Measurements from ENCODE around the gene ZSWIM6.

Gene ZSWIM6

GRCh38 chr5:61496446-61496845 is 164.4 kb downstream of the ZSWIM6 start:
- no peak for DNase-seq

- DNase-seq: no peak
Measured at GRCh38 chr5:61496860-61497259, 164.8 kb downstream of the ZSWIM6 start.

- DNase-seq: no peak
Measured at GRCh38 chr5:61498121-61498520, 166.1 kb downstream of the ZSWIM6 start.

GRCh38 chr5:61501971-61502370 is 169.9 kb downstream of the ZSWIM6 start:
- no peak for DNase-seq

- DNase-seq: no peak
Measured at GRCh38 chr5:61504143-61504770, 172.2 kb downstream of the ZSWIM6 start.

- DNase-seq: no peak
Measured at GRCh38 chr5:61505281-61505680, 173.2 kb downstream of the ZSWIM6 start.

GRCh38 chr5:61507232-61507631 is 175.2 kb downstream of the ZSWIM6 start:
- DNase-seq: no peak

GRCh38 chr5:61516946-61517345 is 184.9 kb downstream of the ZSWIM6 start:
- no peak for DNase-seq

GRCh38 chr5:61519728-61520277 is 187.7 kb downstream of the ZSWIM6 start:
- DNase-seq: no peak

- no peak for DNase-seq
Measured at GRCh38 chr5:61523073-61523472, 191.0 kb downstream of the ZSWIM6 start.

- DNase-seq: no peak
Measured at GRCh38 chr5:61523997-61524396, 191.9 kb downstream of the ZSWIM6 start.

- no peak for DNase-seq
Measured at GRCh38 chr5:61525512-61526206, 193.6 kb downstream of the ZSWIM6 start.

- DNase-seq: no peak
Measured at GRCh38 chr5:61526207-61526519, 194.1 kb downstream of the ZSWIM6 start.

GRCh38 chr5:61532983-61533382 is 200.9 kb downstream of the ZSWIM6 start:
- no peak for DNase-seq

GRCh38 chr5:61534481-61535267 is 202.6 kb downstream of the ZSWIM6 start:
- DNase-seq: no peak

- no peak for DNase-seq
Measured at GRCh38 chr5:61535828-61536227, 203.8 kb downstream of the ZSWIM6 start.

GRCh38 chr5:61536922-61537321 is 204.9 kb downstream of the ZSWIM6 start:
- no peak for DNase-seq

GRCh38 chr5:61538722-61539501 is 206.9 kb downstream of the ZSWIM6 start:
- no peak for DNase-seq

- no peak for DNase-seq
Measured at GRCh38 chr5:61549530-61549929, 217.5 kb downstream of the ZSWIM6 start.

- no peak for DNase-seq
Measured at GRCh38 chr5:61551637-61552313, 219.7 kb downstream of the ZSWIM6 start.

GRCh38 chr5:61559146-61559545 is 227.1 kb downstream of the ZSWIM6 start:
- DNase-seq: no peak

- DNase-seq: no peak
Measured at GRCh38 chr5:61559722-61560121, 227.7 kb downstream of the ZSWIM6 start.

All from cortex of kidney (tissue), 1 donor.